ENCODE measurements around the gene ENO2. TPM values are rescaled to one million over a fixed set of nuclear protein-coding genes. Genes with fewer than 3 reads are reported as not detected.
"Not testable (repeated sequence)": the region's sequence is repeated elsewhere in the genome, so short reads cannot be mapped to it uniquely, and the experiment has no call there.

Gene ENO2
- total RNA-seq, 1 experiment from 2014 or later: 138 TPM

DNA sequence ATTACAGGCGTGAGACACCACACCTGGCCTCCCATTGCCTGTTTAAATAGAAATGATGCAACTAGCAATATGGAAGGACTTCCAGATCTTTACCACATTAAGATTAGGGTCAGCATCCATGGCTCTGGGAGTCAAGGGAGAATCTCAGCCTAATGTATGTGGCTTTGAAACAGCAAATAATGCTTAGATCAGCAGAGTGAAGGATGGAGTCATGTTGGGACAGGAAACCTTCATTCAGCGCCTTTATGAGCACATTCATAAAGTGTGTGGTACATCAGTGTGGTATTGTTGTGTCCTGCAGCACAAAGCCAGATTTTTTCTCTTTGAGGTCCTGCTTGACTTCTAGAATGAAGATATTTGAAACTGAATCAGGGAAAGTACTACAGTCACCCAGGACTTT, 26.0 kb upstream of the ENO2 start:
- TF ChIP-seq, protein P1, sequence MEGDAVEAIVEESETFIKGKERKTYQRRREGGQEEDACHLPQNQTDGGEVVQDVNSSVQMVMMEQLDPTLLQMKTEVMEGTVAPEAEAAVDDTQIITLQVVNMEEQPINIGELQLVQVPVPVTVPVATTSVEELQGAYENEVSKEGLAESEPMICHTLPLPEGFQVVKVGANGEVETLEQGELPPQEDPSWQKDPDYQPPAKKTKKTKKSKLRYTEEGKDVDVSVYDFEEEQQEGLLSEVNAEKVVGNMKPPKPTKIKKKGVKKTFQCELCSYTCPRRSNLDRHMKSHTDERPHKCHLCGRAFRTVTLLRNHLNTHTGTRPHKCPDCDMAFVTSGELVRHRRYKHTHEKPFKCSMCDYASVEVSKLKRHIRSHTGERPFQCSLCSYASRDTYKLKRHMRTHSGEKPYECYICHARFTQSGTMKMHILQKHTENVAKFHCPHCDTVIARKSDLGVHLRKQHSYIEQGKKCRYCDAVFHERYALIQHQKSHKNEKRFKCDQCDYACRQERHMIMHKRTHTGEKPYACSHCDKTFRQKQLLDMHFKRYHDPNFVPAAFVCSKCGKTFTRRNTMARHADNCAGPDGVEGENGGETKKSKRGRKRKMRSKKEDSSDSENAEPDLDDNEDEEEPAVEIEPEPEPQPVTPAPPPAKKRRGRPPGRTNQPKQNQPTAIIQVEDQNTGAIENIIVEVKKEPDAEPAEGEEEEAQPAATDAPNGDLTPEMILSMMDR (conservative IDR thresholded peaks at IDR 0.05; ENCODE audit: low read depth, low read length): no peak
- no peak for TF ChIP-seq EZH2 (IDR thresholded peaks at IDR 0.05; ENCODE audit: borderline replicate concordance, low read depth, low read length, poor library complexity, severe bottlenecking)
- ChIA-PET CTCF (no interaction called here), POLR2A (ENCODE audit: low non-redundant PET) (no interaction called here)
- intact Hi-C loops (cut with micrococcal nuclease; ENCODE audit: unreplicated experiment): no loop called here
- H3K4me1 ChIP-seq (ENCODE audit: insufficient read depth, low read length, poor library complexity, severe bottlenecking): peaks cover 7% of the 10 kb centered on the region
- peak; percentile 38 for DNase-seq (ENCODE audit: low spot score)
- no peak overlapping the region for H3K27ac ChIP-seq (ENCODE audit: low read depth, low read length, poor library complexity, severe bottlenecking)
- no peak overlapping the region for H3K4me3 ChIP-seq (ENCODE audit: low read depth, low read length, poor library complexity, severe bottlenecking)
- H3K9me3 ChIP-seq (ENCODE audit: low read depth, low read length, poor library complexity, severe bottlenecking): no peaks in the 10 kb centered on the region
- no peaks in the 10 kb centered on the region for H3K27me3 ChIP-seq (replicated peaks; ENCODE audit: insufficient read depth, low read depth, low read length, poor library complexity)
- no TSS peak for BruUV-seq (replicated peaks)
- H3K36me3 ChIP-seq (ENCODE audit: insufficient read depth, low read length, poor library complexity, severe bottlenecking): no peaks in the 10 kb centered on the region

- H3K4me1 ChIP-seq (ENCODE audit: insufficient read depth, low read length, poor library complexity, severe bottlenecking); H3K4me3 ChIP-seq (ENCODE audit: low read depth, low read length, poor library complexity, severe bottlenecking); BruUV-seq (replicated peaks); H3K36me3 ChIP-seq (ENCODE audit: insufficient read depth, low read length, poor library complexity, severe bottlenecking); DNase-seq (ENCODE audit: low spot score); intact Hi-C loops (cut with micrococcal nuclease; ENCODE audit: unreplicated experiment); H3K27ac ChIP-seq (ENCODE audit: low read depth, low read length, poor library complexity, severe bottlenecking); CTCF ChIA-PET; H3K27me3 ChIP-seq (replicated peaks; ENCODE audit: insufficient read depth, low read depth, low read length, poor library complexity); H3K9me3 ChIP-seq (ENCODE audit: low read depth, low read length, poor library complexity, severe bottlenecking); POLR2A ChIA-PET (ENCODE audit: low non-redundant PET): not testable (repeated sequence)
Observed at GRCh38 chr12:6888794-6889193, 25.6 kb upstream of the ENO2 start.

- H3K27me3 ChIP-seq (replicated peaks; ENCODE audit: insufficient read depth, low read depth, low read length, poor library complexity); CTCF ChIA-PET; BruUV-seq (replicated peaks); H3K36me3 ChIP-seq (ENCODE audit: insufficient read depth, low read length, poor library complexity, severe bottlenecking); DNase-seq (ENCODE audit: low spot score); H3K4me3 ChIP-seq (ENCODE audit: low read depth, low read length, poor library complexity, severe bottlenecking); POLR2A ChIA-PET (ENCODE audit: low non-redundant PET); H3K4me1 ChIP-seq (ENCODE audit: insufficient read depth, low read length, poor library complexity, severe bottlenecking); H3K9me3 ChIP-seq (ENCODE audit: low read depth, low read length, poor library complexity, severe bottlenecking): not testable (repeated sequence)
- intact Hi-C loops (cut with micrococcal nuclease; ENCODE audit: unreplicated experiment): loop anchor here (2.0 kb wide), 1 partner anchor 17 kb away; the partner anchor contains the start of gene SPSB2
- peak overlapping the region; percentile 97 for H3K27ac ChIP-seq (ENCODE audit: low read depth, low read length, poor library complexity, severe bottlenecking)
Observed at GRCh38 chr12:6889775-6890573, 24.4 kb upstream of the ENO2 start.

- peak; percentile 98 for DNase-seq (ENCODE audit: low spot score)
- no TSS peak for BruUV-seq (replicated peaks)
Observed at GRCh38 chr12:6890789-6891645, 23.4 kb upstream of the ENO2 start.

More at GRCh38 chr12:6890789-6891645, 23.4 kb upstream of the ENO2 start:
- no peaks in the 10 kb centered on the region for H3K36me3 ChIP-seq (ENCODE audit: insufficient read depth, low read length, poor library complexity, severe bottlenecking)
- H3K9me3 ChIP-seq (ENCODE audit: low read depth, low read length, poor library complexity, severe bottlenecking): no peaks in the 10 kb centered on the region
- H3K4me3 ChIP-seq (ENCODE audit: low read depth, low read length, poor library complexity, severe bottlenecking): peak overlapping the region; percentile 46
- no peak for TF ChIP-seq EZH2 (IDR thresholded peaks at IDR 0.05; ENCODE audit: borderline replicate concordance, low read depth, low read length, poor library complexity, severe bottlenecking)
- TF ChIP-seq, protein P1 (conservative IDR thresholded peaks at IDR 0.05; ENCODE audit: low read depth, low read length): peak; percentile 77
- H3K27ac ChIP-seq (ENCODE audit: low read depth, low read length, poor library complexity, severe bottlenecking): peak overlapping the region; percentile 97
- ChIA-PET POLR2A (ENCODE audit: low non-redundant PET) (interaction anchor here (0.6 kb wide), 5 partner anchors 22 to 627 kb away, joined by 3 to 6 read pairs (median 3); no protein-coding TSS in a partner anchor), CTCF (interaction anchor here (0.6 to 1.4 kb wide), 8 partner anchors 12 to 74 kb away, joined by 3 to 6 read pairs (median 4); partner anchors contain the start of genes SPSB2 and USP5)
- no peaks in the 10 kb centered on the region for H3K27me3 ChIP-seq (replicated peaks; ENCODE audit: insufficient read depth, low read depth, low read length, poor library complexity)
- H3K4me1 ChIP-seq (ENCODE audit: insufficient read depth, low read length, poor library complexity, severe bottlenecking): peaks cover 7% of the 10 kb centered on the region
- intact Hi-C loops (cut with micrococcal nuclease; ENCODE audit: unreplicated experiment): loop anchor here (2.0 kb wide), 1 partner anchor 18 kb away; the partner anchor contains the start of gene SPSB2

All from A673 (cell line).